K562 (cell line): ENCODE data around the gene FGF22. TPM values are rescaled to one million over a fixed set of nuclear protein-coding genes. Genes with fewer than 3 reads are reported as not detected.
A peak's percentile ranks its signal among the peaks of the same experiment; 100 is the strongest.
"Not testable (repeated sequence)": the region's sequence is repeated elsewhere in the genome, so short reads cannot be mapped to it uniquely, and the experiment has no call there.

Experiments
- ADNP ChIP-seq: fragments of 200-800 bp; sonication (Bioruptor generic); IDR thresholded peaks from 2 replicates; pipeline ENCODE4 v1.6.1; 2016; ENCODE audit warnings: missing genetic modification characterization, missing compliant biosample characterization
- ATF1 ChIP-seq, 2 experiments: fragments of 450-650 bp in 1 of 2; IDR thresholded peaks; 2 replicates each; pipeline ENCODE4 v1.6.1; 2016; ENCODE audit warnings: missing compliant biosample characterization in 1 of 2, missing genetic modification characterization in 1 of 2
- ATF7 ChIP-seq: fragments of 450-650 bp; IDR thresholded peaks from 2 replicates; pipeline ENCODE4 v1.7.1; 2014; ENCODE audit warnings: mild to moderate bottlenecking, moderate library complexity
- CBFA2T3 ChIP-seq: fragments of 450-650 bp; IDR thresholded peaks from 2 replicates; pipeline ENCODE4 v1.6.1; 2017
- CBX3 ChIP-seq, 2 experiments: IDR thresholded peaks; 1 replicate in 1 of 2; 2 replicates in 1 of 2; pipeline ENCODE4 v1.6.1; 2012; ENCODE audit warnings: inconsistent platforms in 2 of 2, low read length in 2 of 2, borderline replicate concordance in 1 of 2, control low read depth in 1 of 2
- CBX5 ChIP-seq: IDR thresholded peaks from 2 replicates; pipeline ENCODE4 v1.6.1; 2014; ENCODE audit warnings: low read depth, borderline replicate concordance
- CXXC5 ChIP-seq: fragments of 250-450 bp; sonication (Bioruptor Pico); IDR thresholded peaks from 2 replicates; pipeline ENCODE4 v1.8.0; 2022; ENCODE audit warnings: inconsistent platforms, mild to moderate bottlenecking, moderate library complexity
- EP300 ChIP-seq: IDR thresholded peaks from 2 replicates; pipeline ENCODE4 v1.6.1; 2012; ENCODE audit warnings: low read length, improper control_type of control experiment
- FOXJ2 ChIP-seq: fragments of 200-800 bp; sonication (Bioruptor generic); IDR thresholded peaks from 2 replicates; pipeline ENCODE4 v1.6.1; 2016; ENCODE audit warnings: missing genetic modification characterization, missing compliant biosample characterization
- FOXM1 ChIP-seq, 2 experiments: fragments of 450-650 bp in 1 of 2; sonication (generic) in 1 of 2; formaldehyde crosslinking in 1 of 2; IDR thresholded peaks; 2 replicates each; pipeline versions ENCODE4 v1.6.1 to v1.9.0; 2017 to 2022; ENCODE audit warnings: low read depth in 2 of 2, mild to moderate bottlenecking in 2 of 2, missing genetic modification reagents in 1 of 2, moderate library complexity in 1 of 2
- MAZ ChIP-seq, 2 experiments: fragments of 450-650 bp in 1 of 2; sonication (generic) in 1 of 2; formaldehyde crosslinking; IDR thresholded peaks in 1 of 2; conservative IDR thresholded peaks in 1 of 2; 2 replicates each; pipeline versions ENCODE4 v1.4.0 to v1.5.0; 2020; ENCODE audit warnings: mild to moderate bottlenecking in 1 of 2, missing genetic modification reagents in 1 of 2
- MTA2 ChIP-seq: fragments of 450-650 bp; IDR thresholded peaks from 2 replicates; pipeline ENCODE4 v1.6.1; 2016; ENCODE audit warnings: low read depth
- OTX1 ChIP-seq: fragments of 450-650 bp; formaldehyde crosslinking; IDR thresholded peaks from 2 replicates; pipeline ENCODE4 v1.4.0; 2022; ENCODE audit warnings: mild to moderate bottlenecking
- RAD21 ChIP-seq, 2 experiments: fragments of 250-450 bp in 1 of 2; fragments of 450-650 bp in 1 of 2; sonication (Bioruptor Pico) in 1 of 2; formaldehyde crosslinking in 1 of 2; IDR thresholded peaks in 1 of 2; conservative IDR thresholded peaks in 1 of 2; 2 replicates each; pipeline versions ENCODE4 v1.4.0 to v1.8.0; 2020 to 2022; ENCODE audit warnings: mild to moderate bottlenecking in 2 of 2, moderate library complexity in 1 of 2
- SMAD4 ChIP-seq: fragments of 250-450 bp; sonication (Bioruptor Pico); conservative IDR thresholded peaks from 2 replicates; pipeline ENCODE4 v1.8.0; 2021; ENCODE audit warnings: inconsistent platforms, mild to moderate bottlenecking, moderate library complexity
- TRIM24 ChIP-seq, 2 experiments: fragments of 450-650 bp; IDR thresholded peaks; 2 replicates each; pipeline ENCODE4 v1.6.1; 2016
- ZEB2 ChIP-seq: fragments of 450-650 bp; IDR thresholded peaks from 2 replicates; pipeline ENCODE4 v1.6.1; 2016
- ZNF324 ChIP-seq: fragments of 250-450 bp; sonication (Bioruptor Pico); IDR thresholded peaks from 2 replicates; pipeline ENCODE4 v1.4.0; 2020; ENCODE audit warnings: mild to moderate bottlenecking
- polyA plus RNA-seq, 8 experiments: library from polyadenylated mRNA; depleted of rRNA in 4 of 8; stranded (reverse) in 5 of 8; unstranded in 3 of 8; fragments of >200 nt; fragmentation: Nextera tagmentation in 2 of 8; fragmentation: Illumina TruSeq in 1 of 8; extraction: Ambion mirVana in 2 of 8; extraction: Trizol in 1 of 8; gene quantifications; 2 replicates each; pipeline versions ENCODE4 v1.2.1 to v1.2.3, GENCODE V29; 2011 to 2014; ENCODE audit warnings: inconsistent platforms in 1 of 8, missing spikeins in 1 of 8
- total RNA-seq, 7 experiments: library from RNA; depleted of rRNA in 6 of 7; stranded (reverse); fragments of >200 nt in 6 of 7; fragmentation: Illumina TruSeq in 2 of 7; extraction: Trizol in 2 of 7; gene quantifications; 2 replicates each; pipeline versions ENCODE4 v1.2.1 to v1.2.3, GENCODE V29; 2011 to 2021; ENCODE audit warnings: low replicate concordance in 1 of 7
- TF ChIP-seq, protein P1 (sequence below): fragments of 200-800 bp; sonication (Bioruptor generic); IDR thresholded peaks from 2 replicates; pipeline ENCODE4 v1.6.1; 2017; ENCODE audit warnings: missing genetic modification characterization, missing compliant biosample characterization
- TF ChIP-seq, protein P2 (sequence below), 2 experiments: fragments of 450-650 bp; IDR thresholded peaks; 2 replicates each; pipeline ENCODE4 v1.6.1; 2018; ENCODE audit warnings: mild to moderate bottlenecking in 2 of 2, low read depth in 1 of 2; ENCODE audit not compliant: partially characterized antibody in 2 of 2

The FGF22 gene
- total and polyA plus RNA-seq, 9 of the 15 experiments (the other 6 are each of a cell fraction or from before 2014, with no cell fraction given), result 0.14 to 2.2 (median 0.86) TPM; not detected in 4

- TF ChIP-seq RAD21 (CRISPR knock-in tag; conservative IDR thresholded peaks at IDR 0.05 in 1 of 2, IDR thresholded peaks at IDR 0.05 in 1 of 2) (0 out of 4 replicates have a peak, but pooled peaks of 1 of the 2 experiments have one; percentile 12), CXXC5 (CRISPR knock-in tag) (peak; percentile 61), ATF7 (peak; percentile 55), MTA2 (0 out of 2 replicates have a peak, but pooled peaks have one; percentile 36), OTX1 (CRISPR knock-in tag) (peak; percentile 64; the same call in 1 of the 2 replicates), TRIM24 (IDR thresholded peaks at IDR 0.05) (peak in 1 of 2 experiments; percentile 81; a peak in 2 of 4 replicates), ATF1 (tag; IDR thresholded peaks at IDR 0.05) (peak; percentile 55), FOXM1 (IDR thresholded peaks at IDR 0.05; ENCODE audit: low read depth) (peak; percentile 24; the same call in 1 of the 2 replicates), EP300 (peak; percentile 19; the same call in 1 of the 2 replicates), ZEB2 (peak; percentile 50; the same call in 1 of the 2 replicates), ADNP (tag) (peak; percentile 52), CBFA2T3 (peak; percentile 53; the same call in 1 of the 2 replicates), CBX3 (IDR thresholded peaks at IDR 0.05; ENCODE audit: borderline replicate concordance in 1 of 2, low read length in 2 of 2) (peak in 1 of 2 experiments; percentile 31; a peak in 1 of 3 replicates), ZNF324 (CRISPR knock-in tag) (0 out of 2 replicates have a peak, but pooled peaks have one; percentile 12), MAZ (CRISPR knock-in tag; conservative IDR thresholded peaks at IDR 0.05 in 1 of 2, IDR thresholded peaks at IDR 0.05 in 1 of 2) (peak in 1 of 2 experiments; percentile 15; a peak in 1 of 4 replicates), SMAD4 (CRISPR knock-in tag) (peak; percentile 36; the same call in 1 of the 2 replicates), FOXJ2 (tag) (peak; percentile 60; the same call in 1 of the 2 replicates), CBX5 (peak; percentile 88; the same call in 1 of the 2 replicates)
- TF ChIP-seq, protein P1, sequence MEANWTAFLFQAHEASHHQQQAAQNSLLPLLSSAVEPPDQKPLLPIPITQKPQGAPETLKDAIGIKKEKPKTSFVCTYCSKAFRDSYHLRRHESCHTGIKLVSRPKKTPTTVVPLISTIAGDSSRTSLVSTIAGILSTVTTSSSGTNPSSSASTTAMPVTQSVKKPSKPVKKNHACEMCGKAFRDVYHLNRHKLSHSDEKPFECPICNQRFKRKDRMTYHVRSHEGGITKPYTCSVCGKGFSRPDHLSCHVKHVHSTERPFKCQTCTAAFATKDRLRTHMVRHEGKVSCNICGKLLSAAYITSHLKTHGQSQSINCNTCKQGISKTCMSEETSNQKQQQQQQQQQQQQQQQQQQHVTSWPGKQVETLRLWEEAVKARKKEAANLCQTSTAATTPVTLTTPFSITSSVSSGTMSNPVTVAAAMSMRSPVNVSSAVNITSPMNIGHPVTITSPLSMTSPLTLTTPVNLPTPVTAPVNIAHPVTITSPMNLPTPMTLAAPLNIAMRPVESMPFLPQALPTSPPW, result 0 out of 2 replicates have a peak, but pooled peaks have one; percentile 57
- TF ChIP-seq ATF1 (CRISPR knock-in tag; IDR thresholded peaks at IDR 0.05); FOXM1 (CRISPR knock-in tag; IDR thresholded peaks at IDR 0.05; ENCODE audit: low read depth): not testable (repeated sequence)
- TF ChIP-seq, protein P2, sequence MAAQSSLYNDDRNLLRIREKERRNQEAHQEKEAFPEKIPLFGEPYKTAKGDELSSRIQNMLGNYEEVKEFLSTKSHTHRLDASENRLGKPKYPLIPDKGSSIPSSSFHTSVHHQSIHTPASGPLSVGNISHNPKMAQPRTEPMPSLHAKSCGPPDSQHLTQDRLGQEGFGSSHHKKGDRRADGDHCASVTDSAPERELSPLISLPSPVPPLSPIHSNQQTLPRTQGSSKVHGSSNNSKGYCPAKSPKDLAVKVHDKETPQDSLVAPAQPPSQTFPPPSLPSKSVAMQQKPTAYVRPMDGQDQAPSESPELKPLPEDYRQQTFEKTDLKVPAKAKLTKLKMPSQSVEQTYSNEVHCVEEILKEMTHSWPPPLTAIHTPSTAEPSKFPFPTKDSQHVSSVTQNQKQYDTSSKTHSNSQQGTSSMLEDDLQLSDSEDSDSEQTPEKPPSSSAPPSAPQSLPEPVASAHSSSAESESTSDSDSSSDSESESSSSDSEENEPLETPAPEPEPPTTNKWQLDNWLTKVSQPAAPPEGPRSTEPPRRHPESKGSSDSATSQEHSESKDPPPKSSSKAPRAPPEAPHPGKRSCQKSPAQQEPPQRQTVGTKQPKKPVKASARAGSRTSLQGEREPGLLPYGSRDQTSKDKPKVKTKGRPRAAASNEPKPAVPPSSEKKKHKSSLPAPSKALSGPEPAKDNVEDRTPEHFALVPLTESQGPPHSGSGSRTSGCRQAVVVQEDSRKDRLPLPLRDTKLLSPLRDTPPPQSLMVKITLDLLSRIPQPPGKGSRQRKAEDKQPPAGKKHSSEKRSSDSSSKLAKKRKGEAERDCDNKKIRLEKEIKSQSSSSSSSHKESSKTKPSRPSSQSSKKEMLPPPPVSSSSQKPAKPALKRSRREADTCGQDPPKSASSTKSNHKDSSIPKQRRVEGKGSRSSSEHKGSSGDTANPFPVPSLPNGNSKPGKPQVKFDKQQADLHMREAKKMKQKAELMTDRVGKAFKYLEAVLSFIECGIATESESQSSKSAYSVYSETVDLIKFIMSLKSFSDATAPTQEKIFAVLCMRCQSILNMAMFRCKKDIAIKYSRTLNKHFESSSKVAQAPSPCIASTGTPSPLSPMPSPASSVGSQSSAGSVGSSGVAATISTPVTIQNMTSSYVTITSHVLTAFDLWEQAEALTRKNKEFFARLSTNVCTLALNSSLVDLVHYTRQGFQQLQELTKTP (IDR thresholded peaks at IDR 0.05; ENCODE audit: low read depth in 1 of 2, partially characterized antibody in 2 of 2), result peak in 1 of 2 experiments; percentile 61
Measured at GRCh38 chr19:668675-669434, 29.2 kb downstream of the FGF22 start (continued).
